Limb (tissue), 2 donors: ENCODE results near the gene MAPK6.
"Not testable (repeated sequence)": the region's sequence is repeated elsewhere in the genome, so short reads cannot be mapped to it uniquely, and the experiment has no call there.

Experiments
- DNase-seq, 2 donors: peaks; one replicate each; pipeline ENCODE4 v3.0.0-alpha.2; 2016; ENCODE audit errors: extremely low spot score in 2 of 2

Gene MAPK6

DNA sequence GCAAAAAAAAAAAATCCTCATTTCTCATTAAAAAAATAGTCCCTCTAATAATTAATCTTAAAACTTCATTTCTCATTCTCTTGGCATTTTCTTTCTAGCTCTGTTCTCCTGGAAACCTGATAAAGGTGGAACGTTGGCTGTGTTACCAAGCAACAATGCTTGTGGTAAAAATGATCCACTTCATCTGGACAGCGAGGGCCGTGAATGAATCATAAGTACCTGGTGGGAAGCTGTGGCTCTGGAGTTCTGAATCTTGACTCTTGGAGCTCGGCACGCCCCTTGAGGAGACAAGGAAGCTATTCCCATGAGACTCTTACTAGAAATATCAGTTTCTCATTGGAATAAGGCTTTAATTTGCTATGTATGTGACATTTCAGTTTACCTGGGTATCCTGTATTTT is 61.0 kb downstream of the MAPK6 start:
- no peak for DNase-seq

DNA sequence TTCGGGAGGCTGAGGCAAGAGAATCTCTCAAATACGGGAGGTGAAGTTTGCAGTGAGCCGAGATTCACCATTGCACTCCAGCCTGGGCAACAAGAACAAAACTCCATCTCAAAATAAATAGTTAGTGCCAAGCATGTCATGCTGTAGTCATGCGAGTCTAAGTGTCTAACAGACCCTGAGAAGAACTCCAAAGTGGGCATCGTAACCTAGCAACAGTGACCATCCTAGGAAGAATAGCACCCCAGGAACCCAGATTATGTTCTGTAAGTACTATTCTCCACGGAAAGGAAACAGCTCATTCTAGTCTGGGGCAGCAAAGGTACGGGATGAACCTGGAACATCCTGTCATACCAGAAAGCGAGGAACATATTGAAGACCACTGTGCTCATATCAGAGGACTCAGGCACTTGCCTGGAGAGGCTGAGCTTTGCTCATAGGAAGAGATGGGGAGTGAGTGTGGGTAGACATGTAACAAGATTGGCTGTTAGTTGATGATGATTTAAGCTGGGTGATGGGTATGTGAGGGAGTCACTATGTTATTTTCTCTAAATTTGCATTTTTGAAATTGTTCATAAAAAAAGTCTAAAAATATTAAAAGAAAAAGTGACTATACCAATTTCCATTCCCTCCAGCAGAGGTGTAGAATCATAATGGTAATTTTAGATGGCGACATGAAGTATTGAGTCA is 61.8 kb downstream of the MAPK6 start:
- DNase-seq, result no peak

DNA sequence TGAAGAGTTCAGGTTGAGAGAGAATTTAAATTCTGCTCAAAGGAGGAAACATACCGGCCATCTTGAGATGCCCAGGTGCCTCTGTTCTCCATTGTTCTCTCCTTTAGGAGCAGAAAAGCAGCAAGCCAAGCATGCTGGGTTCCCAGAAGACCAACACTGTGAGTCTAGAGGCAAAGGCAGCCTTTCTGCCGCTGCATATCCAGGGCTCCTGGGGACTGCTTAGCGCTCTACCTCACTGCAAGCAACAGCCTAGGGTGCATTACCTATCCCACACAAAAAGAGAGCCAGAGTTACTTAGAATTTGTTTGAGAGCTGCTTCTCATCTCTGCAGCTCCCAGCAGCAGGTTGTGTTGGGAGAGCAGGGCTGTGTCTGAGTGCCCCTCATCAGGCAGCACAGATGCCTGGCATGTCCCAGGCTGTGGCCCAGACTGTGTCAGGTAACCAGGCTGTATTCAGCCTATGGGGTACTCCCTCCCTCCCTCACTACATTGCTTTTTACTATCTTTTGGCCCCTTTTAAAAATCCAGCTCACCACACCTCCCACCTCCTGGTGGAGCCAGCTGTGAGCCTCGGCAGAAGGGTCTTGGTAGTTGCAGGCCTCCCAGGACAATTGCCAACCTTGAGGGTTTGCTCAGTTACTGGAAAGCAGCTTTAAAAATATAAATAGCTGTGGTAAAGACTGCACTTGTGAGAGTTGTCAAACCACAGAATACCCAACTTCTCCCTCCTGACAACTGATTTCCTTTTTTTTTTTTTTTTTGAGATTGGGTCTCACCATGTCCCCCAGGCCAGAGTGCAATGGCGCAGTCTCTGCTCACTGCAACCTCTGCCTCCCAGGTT is 63.4 kb downstream of the MAPK6 start:
- DNase-seq, result no peak

DNA sequence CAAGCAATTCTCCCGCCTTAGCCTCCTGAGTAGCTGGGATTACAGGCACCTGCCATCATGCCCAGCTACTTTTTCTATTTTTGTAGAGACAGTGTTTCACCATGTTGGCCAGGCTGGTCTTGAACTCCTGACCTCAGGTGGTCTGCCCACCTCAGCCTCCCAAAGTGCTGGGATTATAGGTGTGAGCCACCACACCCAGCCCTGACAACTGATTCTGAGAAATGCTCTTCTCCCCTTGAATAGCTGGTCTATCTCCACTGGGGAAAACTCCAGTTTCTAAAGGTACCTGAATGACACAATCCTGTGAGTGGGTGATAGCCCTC is 64.0 kb downstream of the MAPK6 start:
- not testable (repeated sequence) for DNase-seq

DNA sequence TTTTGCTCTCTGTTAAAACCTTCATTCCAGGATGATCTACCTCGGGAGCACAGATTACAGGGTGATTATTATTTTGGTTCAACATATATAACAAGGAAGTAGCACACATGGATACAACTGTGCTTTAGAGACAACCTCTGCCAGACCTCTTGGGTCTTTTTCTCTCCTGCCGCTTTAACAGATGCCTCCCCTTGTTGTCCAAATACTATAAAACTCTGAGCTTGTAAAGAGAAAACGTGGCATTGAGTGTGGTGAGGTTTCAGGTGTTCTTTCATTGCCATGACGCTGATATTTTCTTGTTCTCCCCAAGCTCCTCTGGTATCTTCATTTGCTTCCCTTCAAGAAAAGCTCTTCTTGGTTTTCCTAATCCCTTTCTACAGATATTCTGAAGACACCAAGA is 64.6 kb downstream of the MAPK6 start:
- no peak for DNase-seq

DNA sequence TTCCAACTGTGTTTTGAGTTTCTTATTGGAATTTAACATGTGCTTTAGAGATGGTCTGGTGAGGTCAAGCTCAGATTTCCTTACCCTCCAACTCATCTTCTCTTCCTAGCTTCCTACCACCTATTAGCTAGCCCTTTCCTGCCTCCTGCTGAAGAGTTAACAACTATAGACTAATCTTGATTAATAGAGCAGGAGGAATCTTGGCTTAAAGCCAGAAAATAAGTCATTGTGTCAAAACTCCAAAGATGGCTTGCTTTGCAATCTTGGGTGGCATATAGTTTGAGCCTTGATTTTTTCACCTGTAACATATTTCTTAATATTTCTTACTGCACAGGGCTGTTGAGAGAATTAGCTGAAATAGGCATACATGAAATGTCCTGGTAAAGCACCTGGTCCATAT is 66.3 kb downstream of the MAPK6 start:
- DNase-seq, result no peak

DNA sequence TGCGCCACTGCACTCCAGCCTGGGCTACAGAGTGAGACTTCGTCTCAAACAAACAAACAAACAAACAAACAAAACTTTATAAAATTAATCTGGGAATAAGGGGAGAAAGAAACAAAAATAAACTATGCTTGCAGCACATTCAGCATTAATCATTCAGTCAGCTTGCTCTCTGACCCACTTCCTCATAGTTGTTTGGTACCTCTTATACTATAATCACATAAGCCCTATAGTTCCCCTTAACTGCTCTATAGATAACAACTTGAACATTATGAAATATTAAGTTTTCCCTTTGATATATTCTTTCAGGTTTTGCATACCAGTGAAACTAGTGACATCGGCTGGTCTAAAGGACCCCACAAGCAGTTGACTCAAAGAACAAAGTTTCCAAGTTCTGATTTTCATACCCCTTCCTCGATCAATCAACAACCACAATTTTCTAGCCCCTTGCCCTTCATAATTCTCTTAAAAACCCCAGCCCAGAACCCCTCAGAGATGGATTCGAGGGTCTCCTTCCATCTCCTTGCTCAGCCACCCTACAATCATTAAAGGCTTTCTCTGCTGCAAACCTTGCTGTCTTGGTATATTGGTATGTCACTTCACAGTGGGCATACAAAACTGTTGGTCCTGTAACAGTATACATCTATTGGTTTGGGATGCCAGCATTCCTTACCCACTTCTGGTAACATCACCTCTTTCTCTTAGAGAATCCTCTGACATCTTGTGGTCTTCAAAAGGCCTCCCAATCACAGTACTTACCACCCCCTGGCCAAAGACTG is 67.2 kb downstream of the MAPK6 start:
- no peak for DNase-seq

DNA sequence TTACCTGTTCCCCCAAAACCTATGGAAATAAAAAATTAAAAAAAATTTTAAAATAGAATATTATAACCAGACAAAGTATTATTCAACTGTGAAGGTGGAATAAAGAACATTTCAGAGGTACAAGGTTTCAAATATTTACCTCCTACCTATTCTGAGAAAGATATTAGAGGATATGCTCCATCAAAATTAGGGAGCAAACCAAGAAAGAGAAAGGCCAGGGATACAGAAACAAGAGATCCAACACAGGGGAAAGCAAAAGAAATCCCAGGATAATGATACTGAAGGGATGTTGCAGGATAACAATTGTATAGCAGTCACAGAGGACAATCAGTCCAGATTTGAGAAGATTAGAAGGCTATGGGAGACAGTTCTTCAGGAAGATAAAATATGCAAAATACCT is 71.2 kb downstream of the MAPK6 start:
- DNase-seq, result no peak

DNA sequence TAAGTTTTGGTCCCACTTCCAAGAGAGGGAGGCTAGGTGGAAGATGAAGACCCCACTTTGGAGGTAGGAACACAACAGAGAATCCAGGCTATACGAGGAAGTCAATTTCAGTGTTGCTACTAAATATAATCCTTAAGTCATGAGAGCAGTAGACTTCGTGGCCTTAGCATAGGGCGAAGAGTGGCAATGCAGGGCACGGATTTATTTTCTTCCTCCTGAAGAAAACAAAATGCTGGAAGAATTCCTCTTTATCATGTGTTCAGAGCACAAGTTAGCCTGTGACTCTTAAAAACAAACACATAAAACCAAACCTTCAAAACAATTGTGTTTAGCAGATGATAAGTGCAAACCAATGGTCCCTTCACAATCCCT is 74.1 kb downstream of the MAPK6 start:
- no peak for DNase-seq

DNA sequence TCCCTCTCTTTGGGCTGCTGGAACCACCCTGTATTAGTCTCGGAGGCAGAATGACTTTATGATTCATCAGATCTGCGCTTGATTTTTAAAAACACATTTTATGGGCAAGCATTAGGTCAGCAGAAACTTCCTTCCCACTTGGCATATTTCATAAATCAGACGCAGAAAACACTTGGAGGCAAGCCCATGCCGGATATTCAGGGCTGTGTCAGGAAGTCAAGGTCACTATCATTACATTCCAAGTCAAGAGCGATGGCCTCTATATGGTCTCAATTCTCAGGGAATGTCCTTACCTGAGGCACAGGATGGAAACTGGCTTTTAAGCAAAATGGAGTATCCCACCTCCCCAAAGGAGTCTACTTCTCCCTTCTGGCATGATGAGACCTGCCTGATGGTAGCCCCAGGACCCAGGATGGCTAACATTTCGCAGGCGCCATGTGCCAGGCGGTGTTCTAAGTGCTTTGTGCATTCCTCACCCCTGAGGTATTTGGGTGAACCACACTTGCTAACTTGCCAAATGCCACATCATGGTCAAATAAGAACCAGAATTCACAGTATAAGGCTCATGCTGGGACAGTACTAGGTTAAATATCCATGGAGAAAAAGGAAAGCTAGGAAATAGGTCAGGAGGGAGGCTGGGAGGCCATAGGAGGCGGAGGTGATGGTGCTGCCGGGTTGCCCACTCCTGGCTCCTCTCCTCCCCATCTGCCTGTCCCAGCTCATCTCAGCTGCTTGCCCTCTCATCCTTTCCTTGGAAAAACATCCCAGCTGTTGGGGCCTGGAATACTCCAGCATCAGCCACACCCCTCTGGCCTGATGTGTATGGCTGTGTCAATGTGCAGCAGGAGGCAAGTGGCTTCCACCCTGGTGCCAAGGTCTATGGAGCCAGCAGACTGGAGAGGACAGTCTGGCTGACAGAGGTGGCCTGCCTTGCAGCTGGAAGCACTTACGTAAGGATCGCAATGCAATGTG is 74.8 kb downstream of the MAPK6 start:
- no peak for DNase-seq

DNA sequence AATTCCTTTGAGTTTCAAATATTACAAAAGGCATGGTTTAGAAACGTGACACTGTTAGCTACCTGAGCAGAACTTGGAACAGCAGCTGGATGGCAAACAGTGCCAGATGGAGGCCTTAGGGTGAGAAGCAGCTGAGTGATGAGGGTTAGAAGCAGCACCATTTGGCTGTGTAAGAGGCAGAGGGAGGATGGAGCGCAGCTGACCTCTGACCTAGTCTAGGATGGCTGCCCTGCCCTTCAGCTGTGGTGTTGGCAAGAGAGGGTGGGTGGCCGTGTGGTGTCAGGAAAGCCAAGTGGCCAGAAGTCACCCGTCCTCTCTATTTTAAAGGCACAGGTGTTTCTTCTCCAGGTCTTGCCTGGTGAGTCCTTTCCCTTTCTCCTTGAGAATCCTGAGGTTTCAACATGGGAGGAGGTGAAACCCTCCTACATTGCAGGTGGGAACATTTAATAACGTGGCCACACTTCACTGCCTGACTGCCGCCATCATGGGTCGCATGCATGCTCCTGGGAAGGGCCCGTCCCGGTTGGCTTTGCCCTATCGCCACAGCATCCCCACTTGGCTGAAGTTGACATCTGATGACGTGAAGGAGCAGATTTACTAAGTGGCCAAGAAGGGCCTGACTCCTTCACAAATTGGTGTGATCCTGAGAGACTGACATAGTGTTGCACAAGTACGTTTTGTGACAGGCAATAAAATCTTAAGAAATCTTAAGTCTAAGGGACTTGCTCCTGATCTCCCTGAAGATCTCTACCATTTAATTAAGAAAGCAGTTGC is 76.0 kb downstream of the MAPK6 start:
- no peak for DNase-seq

DNA sequence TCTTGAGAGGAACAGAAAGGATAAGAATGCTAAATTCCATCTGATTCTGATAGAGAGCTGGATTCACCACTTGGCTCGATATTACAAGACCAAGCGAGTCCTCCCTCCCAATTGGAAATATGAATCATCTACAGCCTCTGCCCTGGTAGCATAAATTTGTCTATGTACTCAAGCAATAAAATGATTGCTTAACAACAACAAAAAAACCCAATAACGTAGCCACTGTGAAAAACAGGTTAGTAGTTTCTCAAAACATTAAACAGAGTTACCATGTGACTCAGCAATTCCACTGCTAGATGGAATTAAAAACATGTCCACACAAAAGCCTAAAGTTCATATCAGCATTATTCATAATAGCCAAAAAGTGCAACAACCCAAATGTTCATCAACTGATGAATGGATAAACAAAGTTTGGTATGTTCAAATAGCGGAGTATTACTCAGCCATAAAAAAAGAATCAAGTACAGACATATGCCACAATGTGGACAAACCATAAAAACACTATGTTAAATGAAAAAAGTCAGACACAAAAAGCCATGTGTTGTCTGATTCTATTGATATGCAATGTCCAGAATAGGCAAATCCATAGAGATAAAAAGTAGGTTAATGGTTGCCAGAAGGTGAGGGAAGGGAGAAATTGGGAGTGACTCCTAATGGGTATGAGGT is 76.7 kb downstream of the MAPK6 start:
- DNase-seq, result no peak

DNA sequence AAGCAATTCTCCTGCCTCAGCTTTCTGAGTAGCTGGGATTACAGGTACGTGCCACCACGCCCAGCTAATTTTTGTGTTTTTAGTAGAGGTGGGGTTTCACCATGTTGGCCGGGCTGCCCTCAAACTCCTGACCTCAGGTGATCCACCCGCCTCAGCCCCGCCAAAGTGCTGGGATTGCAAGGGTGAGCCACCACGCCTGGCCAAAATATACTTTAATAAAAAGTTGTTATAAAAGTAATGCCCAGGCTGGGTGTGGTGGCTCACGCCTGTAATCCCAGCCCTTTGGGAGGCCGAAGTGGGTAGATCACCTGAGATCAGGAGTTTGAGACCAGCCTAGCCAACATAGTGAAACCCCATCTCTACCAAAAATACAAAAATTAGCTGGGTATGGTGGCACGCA is 77.5 kb downstream of the MAPK6 start:
- DNase-seq, result not testable (repeated sequence)

DNA sequence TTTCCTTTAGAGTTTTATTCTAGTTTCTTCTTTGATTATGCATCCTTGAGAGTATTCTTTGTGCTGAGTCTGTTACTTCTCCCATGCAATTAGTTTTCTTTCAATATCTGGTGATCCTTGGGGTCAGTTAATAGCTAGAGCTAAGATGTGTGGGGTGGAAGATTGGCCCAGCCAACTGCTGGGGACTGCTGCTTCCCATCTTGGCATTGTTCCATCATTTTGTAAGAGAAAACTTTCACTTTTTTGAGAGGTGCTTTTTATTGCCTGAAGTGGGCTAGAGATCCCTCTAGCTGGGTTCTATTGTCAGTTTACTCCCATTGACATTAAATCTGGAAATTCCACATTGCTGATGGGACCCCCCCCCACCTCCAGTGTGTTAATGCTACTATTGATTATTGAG is 78.2 kb downstream of the MAPK6 start:
- no peak for DNase-seq

DNA sequence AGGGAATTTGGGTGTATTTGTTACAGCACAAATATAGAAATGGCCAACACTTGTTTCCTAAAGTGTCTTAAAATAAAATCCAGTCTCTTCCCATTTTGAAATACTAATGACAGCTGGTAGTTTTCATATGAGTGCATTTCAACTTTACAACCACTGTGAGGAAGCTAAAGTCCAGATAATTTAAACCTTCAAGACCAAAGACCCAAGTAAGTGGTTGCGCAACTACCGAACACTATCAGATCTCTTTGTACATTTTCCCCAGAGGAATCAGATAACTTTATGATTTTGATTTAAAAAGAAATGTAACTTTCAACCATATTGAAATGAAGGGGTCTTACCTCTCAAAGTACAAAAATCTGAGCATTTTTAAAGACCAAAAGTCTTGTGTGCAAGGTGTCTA is 79.3 kb downstream of the MAPK6 start:
- DNase-seq, result no peak

DNA sequence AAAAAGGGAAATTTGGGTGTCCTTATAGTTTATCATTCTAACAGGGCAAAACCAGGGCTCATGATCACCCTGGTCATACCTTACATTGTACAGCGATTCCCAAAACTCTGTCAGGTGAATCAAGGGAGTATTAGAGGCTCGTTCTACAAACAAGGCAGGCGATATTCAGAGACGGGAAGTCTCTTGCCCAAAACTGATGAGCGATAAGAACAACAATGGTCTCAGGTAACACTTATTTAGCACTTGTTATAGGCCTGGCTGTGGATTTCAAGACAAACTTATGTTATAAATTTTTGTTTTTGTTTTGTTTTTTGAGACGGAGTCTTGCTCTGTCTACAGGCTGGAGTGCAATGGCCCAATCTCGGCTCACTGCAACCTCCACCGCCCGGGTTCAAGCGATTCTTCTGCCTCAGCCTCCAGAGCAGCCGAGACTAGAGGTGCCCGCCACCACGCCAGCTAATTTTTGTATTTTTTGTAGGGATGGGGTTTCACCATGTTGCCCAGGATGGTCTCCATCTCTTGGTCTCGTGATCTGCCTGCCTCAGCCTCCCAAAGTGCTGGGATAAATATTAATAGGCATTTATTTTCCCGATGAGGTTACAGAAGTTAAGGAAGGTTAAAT is 80.7 kb downstream of the MAPK6 start:
- DNase-seq, result no peak

DNA sequence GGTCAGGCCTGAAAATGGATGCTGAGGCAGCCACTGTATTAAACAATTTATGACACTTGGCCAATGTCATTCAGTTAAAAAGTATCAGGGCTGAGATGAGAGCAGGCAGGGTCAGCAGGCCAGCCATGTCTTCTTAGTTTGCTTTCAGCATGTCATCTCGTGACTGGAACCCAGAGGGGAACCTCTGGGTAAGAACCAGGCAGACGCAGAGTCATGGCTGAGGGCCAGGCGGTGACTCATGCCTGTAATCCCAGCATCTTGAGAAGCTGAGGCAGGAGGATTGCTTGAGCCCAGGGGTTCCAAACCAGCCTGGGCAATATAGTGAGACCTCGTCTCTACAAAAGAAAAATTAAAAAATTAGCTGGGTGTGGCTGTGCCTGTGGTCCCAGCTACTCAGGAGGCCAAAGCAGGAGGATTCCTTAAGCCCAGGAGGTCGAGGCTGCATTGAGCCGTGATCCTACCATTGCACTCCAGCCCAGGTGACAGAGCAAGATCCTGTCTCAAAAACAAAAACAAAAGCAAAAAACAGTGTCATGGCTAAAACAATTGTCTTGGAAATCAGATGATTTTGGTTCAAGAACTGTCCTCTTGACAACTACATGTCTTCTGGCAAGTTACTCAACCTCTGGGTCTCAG is 81.9 kb downstream of the MAPK6 start:
- DNase-seq, result no peak

DNA sequence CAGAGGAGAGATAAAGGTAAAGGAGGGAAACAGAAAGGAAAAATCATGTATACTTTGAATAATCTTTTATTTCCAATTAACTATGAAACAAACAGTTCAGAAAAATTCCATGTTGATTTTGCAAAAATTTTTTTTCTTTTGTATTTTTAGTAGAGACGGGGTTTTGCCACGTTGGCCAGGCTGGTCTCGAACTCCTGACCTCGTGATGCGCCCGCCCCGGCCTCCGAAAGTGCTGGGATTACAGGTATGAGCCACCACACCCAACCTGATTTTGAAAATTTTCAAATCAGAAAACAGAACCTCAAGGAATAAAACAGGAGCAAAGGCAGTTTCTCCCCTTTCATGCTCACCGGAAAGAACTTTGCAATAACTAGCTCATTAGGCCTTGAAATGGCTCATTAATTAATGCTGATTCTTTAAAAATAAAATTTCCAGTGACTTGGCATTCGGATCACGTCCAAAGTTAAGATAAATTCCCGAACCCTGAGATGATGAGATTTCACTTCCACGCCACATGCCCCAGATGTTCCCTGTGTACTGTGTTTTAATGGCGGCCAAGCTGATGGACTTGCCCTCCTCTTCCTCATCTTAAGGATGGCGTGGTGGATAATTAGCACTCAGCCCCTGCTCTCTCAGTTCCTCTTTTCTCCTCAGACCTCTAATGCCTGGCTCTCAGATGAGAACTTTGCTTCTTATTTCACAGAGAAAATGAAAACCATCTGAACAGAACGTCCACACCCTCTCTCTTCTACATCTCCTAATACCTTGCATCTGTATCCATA is 82.7 kb downstream of the MAPK6 start:
- DNase-seq, result no peak
